Adipose tissue (tissue), 3 donors: Measurements from ENCODE around the gene IGF2. TPM values are rescaled to one million over a fixed set of nuclear protein-coding genes. Genes with fewer than 3 reads are reported as not detected.
"Not testable (repeated sequence)": the region's sequence is repeated elsewhere in the genome, so short reads cannot be mapped to it uniquely, and the experiment has no call there.

ENCODE experiments used
- H3K27ac ChIP-seq: one replicate; pipeline ENCODE4 v1.5.1; 2013; ENCODE audit warnings: low read depth, low read length
- WGBS, 3 donors: extraction: QIAGEN DNeasy Blood & Tissue Kit; methylation state at CpG; one replicate each; pipeline ENCODE4 v1.1.7; 2013; 5-methylcytosine and 5-hydroxymethylcytosine counted together
- polyA plus RNA-seq, 3 donors: library from polyadenylated mRNA; stranded (reverse); fragments of 200-250 nt; gene quantifications; one replicate each; pipeline ENCODE4 v1.2.3, GENCODE V29; 2013
- donor health status: healthy with polysubstance abuse.
- donor health status: Bipolar disorder and iron deficiency.
- donor health status: healthy.

Gene IGF2
- polyA plus RNA-seq: 100 to 1,000 TPM in 1 of 3 donors, 10 to 100 TPM in 1, 1 to 10 TPM in 1; 6.7 to 133 (median 31.7) TPM

- WGBS, 3 donors: 0 to 3% (median 1%) methylated on average over 7 to 62 of the region's 62 CpGs
- H3K27ac ChIP-seq: no peak within 1 kb of the TSS
These were observed at the start of gene IGF2 for GRCh38 chr11:2139123-2139521. Gene IGF2, minus strand, starts transcription at chr11:2139389. Its CDS starts 3,866 bp downstream, at chr11:2135523.

DNA sequence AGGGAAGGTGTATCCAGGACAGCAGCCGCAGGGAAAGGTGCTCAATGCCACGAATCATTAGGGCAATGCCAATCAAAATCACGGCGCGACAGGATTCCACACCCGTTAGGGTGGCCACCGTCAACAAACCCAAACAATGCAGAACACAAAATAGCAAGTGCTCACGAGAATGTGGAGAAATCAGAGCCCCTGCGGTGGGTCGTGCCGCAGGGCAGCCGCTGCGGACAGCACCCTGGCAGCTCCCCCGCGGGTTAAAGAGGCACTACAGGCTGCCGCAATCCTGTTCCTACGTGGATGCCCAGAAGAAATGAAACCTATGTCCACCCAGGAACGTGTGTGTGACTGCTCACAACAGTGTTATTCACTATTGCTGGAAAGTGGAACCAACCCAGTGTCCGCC lies 49.6 kb upstream of the IGF2 start:
- H3K27ac ChIP-seq: no peak overlapping the region
- 86 to 92% (median 88%) methylated on average over 19 of the region's 19 CpGs for WGBS, 3 donors

DNA sequence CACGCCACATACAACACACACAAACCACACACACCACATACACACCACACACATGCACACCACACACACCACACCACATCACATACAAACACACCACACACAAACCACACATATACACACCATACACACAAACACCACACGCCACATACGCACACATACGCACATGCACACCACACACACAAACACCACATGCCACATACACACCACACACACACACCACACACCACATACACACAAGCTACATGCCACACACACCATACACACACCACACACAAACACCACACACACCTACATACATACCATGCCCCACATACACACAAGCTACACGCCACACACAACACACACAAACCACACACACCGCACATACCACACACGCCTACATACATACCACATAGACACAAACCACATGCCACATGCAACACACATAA lies 48.1 kb upstream of the IGF2 start:
- 86 to 95% (median 89%) methylated on average over 7 of the region's 7 CpGs for WGBS, 3 donors
- no peak overlapping the region for H3K27ac ChIP-seq

GRCh38 chr11:2186669-2187279 lies 47.6 kb upstream of the IGF2 start:
- WGBS, 3 donors: 23 to 26% (median 25%) methylated on average over 21 of the region's 21 CpGs
- H3K27ac ChIP-seq: no peak overlapping the region

GRCh38 chr11:2185324-2186085 lies 46.3 kb upstream of the IGF2 start:
- 63 to 67% (median 65%) methylated on average over 23 of the region's 23 CpGs for WGBS, 3 donors
- H3K27ac ChIP-seq: no peak overlapping the region

GRCh38 chr11:2182692-2183474 lies 43.7 kb upstream of the IGF2 start:
- no peak overlapping the region for H3K27ac ChIP-seq
- WGBS, 3 donors: 80 to 84% (median 84%) methylated on average over 20 of the region's 20 CpGs

GRCh38 chr11:2182075-2182474 lies 42.9 kb upstream of the IGF2 start:
- 64 to 80% (median 75%) methylated on average over 16 to 18 of the region's 18 CpGs for WGBS, 3 donors
- H3K27ac ChIP-seq: no peak overlapping the region

- no peak overlapping the region for H3K27ac ChIP-seq
- WGBS, 3 donors: 76 to 82% (median 79%) methylated on average over 11 of the region's 11 CpGs
These were observed 41.7 kb upstream of the IGF2 start for GRCh38 chr11:2180789-2181370.

GRCh38 chr11:2180347-2180746 lies 41.2 kb upstream of the IGF2 start:
- no peak overlapping the region for H3K27ac ChIP-seq
- 69 to 83% (median 82%) methylated on average over 14 to 15 of the region's 15 CpGs for WGBS, 3 donors

DNA sequence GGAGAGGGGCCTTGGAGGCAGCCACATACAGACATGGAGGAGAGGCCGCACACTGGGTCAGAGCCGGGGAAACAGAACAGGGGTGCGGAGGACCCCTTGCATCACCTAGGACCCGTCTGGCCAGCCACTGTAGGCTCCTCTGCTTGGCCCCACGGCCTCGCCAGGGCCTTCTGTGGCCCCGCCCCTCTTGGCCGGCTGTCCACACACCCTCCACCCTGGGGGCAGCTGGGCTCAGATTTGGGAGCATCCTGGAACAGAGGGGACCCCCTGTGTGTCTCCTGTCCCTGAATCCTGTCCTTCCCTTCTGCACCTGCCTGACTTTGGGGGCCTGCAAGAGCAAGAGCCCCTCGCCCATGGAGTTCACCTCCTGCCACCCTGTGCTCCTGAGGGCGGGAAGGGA lies 40.3 kb upstream of the IGF2 start:
- no peak overlapping the region for H3K27ac ChIP-seq
- 82 to 86% (median 82%) methylated on average over 10 of the region's 10 CpGs for WGBS, 3 donors

DNA sequence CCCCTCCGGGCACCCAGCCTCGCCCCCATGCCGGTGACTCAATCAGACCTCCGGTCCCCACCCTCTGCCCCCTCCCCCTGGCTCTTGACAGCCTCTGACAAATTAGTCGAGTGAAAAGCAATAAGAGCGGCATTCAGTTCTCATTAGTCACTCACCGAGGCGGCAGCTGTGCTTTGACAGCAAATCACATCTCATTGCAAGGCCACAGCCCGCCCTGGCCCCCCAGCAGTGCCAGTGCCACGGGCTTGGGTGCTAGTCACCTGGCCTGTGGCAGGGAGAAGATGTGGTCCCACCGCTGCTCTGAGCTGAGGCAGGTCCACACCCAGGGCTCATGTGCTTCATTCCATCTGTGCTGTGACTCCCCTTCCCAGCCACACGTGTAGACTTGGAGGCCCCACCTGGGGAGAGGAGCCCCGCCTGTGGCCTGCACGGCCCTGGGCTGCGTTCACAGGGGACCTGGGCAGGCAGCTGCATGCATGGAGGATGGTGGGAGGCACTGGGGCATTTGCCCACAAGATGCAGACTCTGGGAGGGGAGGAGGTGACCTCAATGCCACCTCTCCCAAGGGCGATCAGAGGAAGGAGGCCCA lies 39.8 kb upstream of the IGF2 start:
- no peak overlapping the region for H3K27ac ChIP-seq
- WGBS, 3 donors: 28 to 62% (median 62%) methylated on average over 16 of the region's 16 CpGs

GRCh38 chr11:2178055-2178773 lies 39.0 kb upstream of the IGF2 start:
- not testable (repeated sequence) for H3K27ac ChIP-seq
- WGBS, 3 donors: 70 to 79% (median 76%) methylated on average over 15 to 16 of the region's 16 CpGs

DNA sequence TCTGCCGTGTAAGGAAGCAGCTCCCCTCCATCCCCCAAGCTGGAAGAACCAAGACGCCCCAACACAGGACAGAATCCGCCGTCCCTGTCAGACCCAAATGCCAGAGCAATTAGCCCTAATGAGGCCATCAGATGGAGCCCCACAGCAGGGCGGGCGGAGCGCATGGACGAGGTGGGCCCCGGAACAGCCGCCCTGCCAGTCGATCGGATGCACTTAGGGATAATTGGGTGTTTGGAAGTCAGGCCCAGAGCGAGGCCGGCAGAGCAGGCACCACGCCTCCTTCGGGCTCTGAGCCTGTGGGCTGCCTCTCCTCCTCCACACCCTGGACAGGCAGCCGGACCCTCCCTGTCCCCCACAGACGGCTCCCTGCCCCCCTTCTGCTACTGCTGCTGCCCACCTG lies 37.9 kb upstream of the IGF2 start:
- 51 to 70% (median 53%) methylated on average over 17 to 18 of the region's 18 CpGs for WGBS, 3 donors

DNA sequence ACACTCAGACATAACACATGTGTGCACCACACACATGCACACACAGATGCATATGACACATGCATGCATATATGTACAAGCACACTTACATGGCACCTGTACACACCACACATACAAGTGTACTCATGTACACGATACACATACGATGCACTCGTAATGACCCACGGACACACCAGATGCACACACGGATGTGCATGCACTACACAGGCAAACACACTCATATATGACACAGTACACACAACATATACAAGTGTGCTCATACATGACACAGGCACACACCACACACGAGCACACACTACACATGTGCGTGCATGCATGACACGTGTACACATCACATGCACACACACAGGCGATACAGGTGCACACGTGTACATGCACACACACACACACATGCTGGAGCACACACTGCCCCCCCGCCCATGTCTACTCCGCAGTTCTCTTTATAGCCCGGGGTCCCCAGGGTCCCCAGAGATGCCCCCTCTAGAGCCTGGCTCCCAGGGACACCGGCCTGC lies 37.3 kb upstream of the IGF2 start:
- H3K27ac ChIP-seq: no peak overlapping the region
- 92 to 96% (median 95%) methylated on average over 14 of the region's 14 CpGs for WGBS, 3 donors

More for the DNA sequence above, 37.9 kb upstream of the IGF2 start:
- no peak overlapping the region for H3K27ac ChIP-seq

- WGBS, 3 donors: 38 to 68% (median 57%) methylated on average over 13 of the region's 13 CpGs
- no peak overlapping the region for H3K27ac ChIP-seq
These were observed 36.5 kb upstream of the IGF2 start for GRCh38 chr11:2175659-2176058.

DNA sequence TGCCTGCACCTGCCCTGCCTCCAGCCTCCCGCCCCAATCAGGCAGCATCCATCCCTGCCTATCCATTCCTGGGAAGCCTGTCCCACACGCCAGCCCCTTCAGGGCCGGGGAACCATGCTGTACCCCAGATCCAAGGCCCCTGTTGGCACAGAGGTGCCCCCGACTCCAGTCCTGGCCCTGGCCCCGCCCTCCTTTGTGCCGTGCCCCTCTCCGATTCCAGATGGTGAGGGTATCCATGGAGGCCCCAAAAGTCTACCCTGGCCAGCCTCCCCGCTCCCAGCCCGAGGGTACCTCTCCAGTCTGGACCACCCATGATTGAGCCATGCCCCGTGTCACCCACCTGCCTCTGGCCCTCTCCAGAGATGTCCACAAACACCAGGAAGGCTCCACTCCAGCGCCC lies 35.2 kb upstream of the IGF2 start:
- 87 to 90% (median 90%) methylated on average over 11 of the region's 11 CpGs for WGBS, 3 donors
- H3K27ac ChIP-seq: no peak overlapping the region

- 56 to 73% (median 70%) methylated on average over 11 of the region's 11 CpGs for WGBS, 3 donors
- no peak overlapping the region for H3K27ac ChIP-seq
These were observed 34.6 kb upstream of the IGF2 start for GRCh38 chr11:2173761-2174160.
